Measurements from ENCODE around the gene EFCAB6.

The EFCAB6 gene

DNA sequence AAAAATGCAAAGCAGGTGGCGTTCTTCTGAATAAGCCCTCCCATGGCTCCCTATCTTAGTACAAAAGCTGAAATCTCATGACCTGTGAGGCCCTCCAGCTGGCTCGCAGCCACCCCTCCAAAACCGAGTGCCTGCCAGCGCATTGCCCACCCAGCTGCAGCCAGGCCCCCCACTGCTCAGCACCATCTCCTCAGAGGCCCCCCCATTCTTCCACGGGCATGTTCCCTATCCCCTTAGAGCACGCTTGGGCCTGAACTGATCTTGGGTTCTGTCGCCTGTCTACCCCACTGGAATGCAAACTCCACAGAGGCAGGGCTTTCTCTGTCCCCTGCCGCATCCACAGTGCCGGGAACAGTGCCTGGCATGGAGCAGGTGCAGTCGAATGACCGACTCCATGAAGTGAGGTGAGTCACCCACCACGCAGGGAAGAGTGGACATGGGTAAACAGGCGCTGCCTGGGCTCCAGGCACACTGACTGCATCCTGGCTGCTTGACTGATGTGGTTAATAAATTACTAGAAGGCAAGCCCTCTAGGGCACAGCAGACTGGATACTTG lies 11.3 kb upstream of the EFCAB6 start:
- DNase-seq (ENCODE audit: low read depth), result no peak
- no peak overlapping the region for H3K4me3 ChIP-seq (ENCODE audit: control insufficient read depth, low read depth, low read length)
- TF ChIP-seq, protein P1, sequence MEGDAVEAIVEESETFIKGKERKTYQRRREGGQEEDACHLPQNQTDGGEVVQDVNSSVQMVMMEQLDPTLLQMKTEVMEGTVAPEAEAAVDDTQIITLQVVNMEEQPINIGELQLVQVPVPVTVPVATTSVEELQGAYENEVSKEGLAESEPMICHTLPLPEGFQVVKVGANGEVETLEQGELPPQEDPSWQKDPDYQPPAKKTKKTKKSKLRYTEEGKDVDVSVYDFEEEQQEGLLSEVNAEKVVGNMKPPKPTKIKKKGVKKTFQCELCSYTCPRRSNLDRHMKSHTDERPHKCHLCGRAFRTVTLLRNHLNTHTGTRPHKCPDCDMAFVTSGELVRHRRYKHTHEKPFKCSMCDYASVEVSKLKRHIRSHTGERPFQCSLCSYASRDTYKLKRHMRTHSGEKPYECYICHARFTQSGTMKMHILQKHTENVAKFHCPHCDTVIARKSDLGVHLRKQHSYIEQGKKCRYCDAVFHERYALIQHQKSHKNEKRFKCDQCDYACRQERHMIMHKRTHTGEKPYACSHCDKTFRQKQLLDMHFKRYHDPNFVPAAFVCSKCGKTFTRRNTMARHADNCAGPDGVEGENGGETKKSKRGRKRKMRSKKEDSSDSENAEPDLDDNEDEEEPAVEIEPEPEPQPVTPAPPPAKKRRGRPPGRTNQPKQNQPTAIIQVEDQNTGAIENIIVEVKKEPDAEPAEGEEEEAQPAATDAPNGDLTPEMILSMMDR (IDR thresholded peaks at IDR 0.05; ENCODE audit: control insufficient read depth, insufficient read depth, low read depth, low read length, missing control alignments), result no peak

DNA sequence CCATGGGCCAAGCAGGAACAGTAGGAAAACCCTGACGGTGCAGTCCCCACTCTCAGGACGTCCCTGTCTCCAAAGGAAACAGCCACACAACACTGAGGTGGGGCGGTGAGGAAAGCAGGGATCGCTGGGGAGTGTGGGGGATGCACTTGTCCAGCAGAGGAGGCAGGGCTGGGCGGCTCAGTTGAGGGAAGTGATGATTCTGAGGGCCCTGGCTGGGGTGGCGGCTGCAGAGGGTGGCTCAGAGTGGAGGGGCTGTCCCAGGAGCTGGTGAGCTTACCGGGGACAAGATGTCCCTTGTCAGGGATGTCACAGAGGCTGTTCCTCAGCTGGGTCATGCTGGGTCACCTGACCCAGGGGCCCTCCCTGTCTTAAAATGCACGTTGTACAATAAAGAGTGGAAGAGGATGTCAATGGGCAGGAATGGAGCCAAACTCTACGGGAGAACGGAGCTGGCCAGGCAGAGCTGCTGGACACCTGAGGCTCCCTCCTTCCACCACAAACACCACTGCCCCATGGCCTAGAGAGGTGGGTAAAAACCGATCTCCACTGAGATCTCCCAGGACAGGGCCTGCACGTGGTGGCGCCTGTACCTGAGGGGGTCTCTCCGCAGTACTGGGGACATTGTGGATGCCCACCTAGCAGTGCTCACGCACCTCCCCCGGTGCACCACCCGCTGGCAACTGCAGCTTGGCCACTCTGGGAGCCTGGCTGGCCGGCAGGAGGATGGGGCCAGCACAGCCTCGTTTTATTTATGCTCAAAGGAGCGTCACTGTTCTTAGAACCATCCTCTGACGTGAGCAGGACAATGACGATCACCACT lies 9.7 kb upstream of the EFCAB6 start:
- TF ChIP-seq, protein P1 (IDR thresholded peaks at IDR 0.05; ENCODE audit: control insufficient read depth, insufficient read depth, low read depth, low read length, missing control alignments), result no peak
- DNase-seq (ENCODE audit: low read depth), result no peak
- no peak overlapping the region for H3K4me3 ChIP-seq (ENCODE audit: control insufficient read depth, low read depth, low read length)

DNA sequence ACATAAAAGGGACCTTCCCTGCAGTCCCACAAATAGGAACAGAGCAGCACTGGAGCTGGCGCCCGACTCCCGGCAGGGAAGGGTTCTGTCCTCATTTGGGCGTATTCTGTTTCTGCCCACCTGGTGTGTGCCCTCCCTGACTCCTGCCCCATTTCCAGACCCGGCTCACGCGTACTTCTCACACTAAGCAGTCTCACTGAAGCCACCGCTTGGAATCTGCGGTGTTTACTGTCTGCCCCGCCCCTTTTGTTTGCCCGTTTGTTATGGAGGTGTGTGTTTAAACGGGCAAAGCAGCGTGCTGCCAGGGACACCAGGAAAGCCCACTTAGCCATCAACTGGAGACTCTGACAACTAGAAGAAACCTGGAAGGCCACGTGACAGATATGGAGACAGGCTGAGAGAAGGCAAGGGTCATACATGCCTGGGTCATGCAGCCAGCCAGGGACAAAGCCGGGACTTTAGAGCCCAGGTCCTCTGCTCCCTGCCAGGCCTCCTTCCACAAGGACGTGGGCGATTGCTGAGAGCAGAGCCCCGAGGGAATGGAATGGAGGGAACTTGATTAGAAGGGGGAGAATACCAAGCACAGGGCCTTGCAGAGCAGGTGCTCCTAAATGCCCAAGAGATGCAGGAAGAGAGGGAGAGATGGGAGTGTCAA lies 8.7 kb upstream of the EFCAB6 start:
- TF ChIP-seq, protein P1 (IDR thresholded peaks at IDR 0.05; ENCODE audit: control insufficient read depth, insufficient read depth, low read depth, low read length, missing control alignments), result no peak
- H3K4me3 ChIP-seq (ENCODE audit: control insufficient read depth, low read depth, low read length), result no peak overlapping the region
- DNase-seq (ENCODE audit: low read depth), result no peak

DNA sequence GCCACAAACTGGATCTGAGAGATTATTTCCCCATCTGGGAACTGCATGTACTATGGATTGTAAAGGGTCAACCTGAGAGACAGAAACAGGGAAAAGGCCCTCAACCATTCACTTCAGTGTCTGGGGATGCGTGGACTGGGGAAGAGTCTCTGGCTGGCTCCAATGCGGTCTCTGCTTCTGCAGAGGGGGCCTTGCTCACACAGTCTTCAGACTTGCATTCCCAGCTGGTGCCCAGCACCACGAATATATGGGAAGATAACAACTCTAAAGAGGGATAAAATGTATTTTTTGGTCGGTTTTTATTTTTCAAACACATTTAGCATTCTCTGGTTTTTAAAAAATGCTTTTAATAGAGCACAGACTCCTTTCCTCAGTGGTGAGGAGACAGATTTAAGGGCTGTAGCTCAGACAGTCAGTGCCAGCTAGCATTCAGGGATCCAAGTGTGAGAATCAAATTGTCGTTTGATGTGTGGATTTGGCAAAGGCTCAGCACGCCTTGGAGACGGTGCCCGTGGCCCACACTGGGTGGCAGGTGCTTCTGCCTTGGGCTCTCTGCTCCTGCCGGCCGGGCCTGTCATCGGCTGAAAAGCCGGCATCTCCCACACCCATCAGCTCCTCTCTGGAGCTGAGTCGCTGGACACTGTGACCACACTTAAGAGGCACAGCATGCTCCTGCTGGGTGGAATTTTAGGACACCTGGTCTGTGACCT lies 8.0 kb upstream of the EFCAB6 start:
- TF ChIP-seq, protein P1 (IDR thresholded peaks at IDR 0.05; ENCODE audit: control insufficient read depth, insufficient read depth, low read depth, low read length, missing control alignments), result no peak
- H3K4me3 ChIP-seq (ENCODE audit: control insufficient read depth, low read depth, low read length), result no peak overlapping the region
- no peak for DNase-seq (ENCODE audit: low read depth)

DNA sequence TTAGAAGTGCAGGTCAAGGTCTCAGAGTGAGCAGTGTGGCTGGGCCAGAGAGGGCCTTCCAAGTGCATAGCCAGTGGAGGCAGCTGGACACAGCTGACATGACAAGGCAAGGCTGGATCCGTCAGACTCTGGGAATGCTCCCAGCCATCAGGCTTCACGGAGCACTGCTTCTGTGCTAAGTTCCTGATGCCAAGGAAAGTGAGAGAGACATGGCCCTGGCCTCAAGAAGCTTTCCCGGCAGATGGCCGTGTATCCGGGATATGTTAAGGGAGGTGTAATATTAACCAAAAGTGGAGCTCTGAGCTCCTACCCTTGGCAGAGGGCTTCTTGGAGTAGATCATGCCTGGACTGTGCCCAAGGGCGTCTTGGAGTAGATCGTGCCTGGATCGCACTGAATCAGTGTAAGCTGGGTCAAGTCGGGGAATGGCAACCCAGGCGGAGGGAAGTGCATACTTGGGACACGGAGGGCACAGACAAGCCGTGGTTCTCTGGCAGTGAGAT lies 7.4 kb upstream of the EFCAB6 start:
- H3K4me3 ChIP-seq (ENCODE audit: control insufficient read depth, low read depth, low read length), result no peak overlapping the region
- DNase-seq (ENCODE audit: low read depth), result no peak
- TF ChIP-seq, protein P1 (IDR thresholded peaks at IDR 0.05; ENCODE audit: control insufficient read depth, insufficient read depth, low read depth, low read length, missing control alignments), result no peak

GRCh38 chr22:43818981-43819380 lies 6.9 kb upstream of the EFCAB6 start:
- no peak for DNase-seq (ENCODE audit: low read depth)
- TF ChIP-seq, protein P1 (IDR thresholded peaks at IDR 0.05; ENCODE audit: control insufficient read depth, insufficient read depth, low read depth, low read length, missing control alignments), result no peak
- no peak overlapping the region for H3K4me3 ChIP-seq (ENCODE audit: control insufficient read depth, low read depth, low read length)
